Measurements from ENCODE around the gene GPRC5C.

GPRC5C gene

DNA sequence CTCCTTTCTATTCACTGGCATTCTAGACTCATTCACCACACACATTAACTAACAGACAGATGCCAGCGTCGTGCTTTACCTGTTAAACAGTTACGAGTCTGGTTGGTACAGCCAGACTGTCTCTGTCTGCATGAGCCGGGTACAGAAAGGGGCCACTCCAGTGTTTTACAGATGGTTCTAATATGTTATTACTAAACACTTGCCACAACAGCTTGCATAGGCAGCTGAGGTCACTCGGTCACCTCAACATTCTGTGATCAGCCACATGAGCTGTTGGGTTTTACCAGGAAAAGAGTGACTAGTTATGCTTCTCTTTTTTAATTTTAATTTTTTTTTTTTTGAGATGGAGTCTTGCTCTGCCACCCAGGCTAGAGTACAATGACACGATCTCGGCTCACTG, 59.7 kb downstream of the GPRC5C start:
- TF ChIP-seq, protein P1, sequence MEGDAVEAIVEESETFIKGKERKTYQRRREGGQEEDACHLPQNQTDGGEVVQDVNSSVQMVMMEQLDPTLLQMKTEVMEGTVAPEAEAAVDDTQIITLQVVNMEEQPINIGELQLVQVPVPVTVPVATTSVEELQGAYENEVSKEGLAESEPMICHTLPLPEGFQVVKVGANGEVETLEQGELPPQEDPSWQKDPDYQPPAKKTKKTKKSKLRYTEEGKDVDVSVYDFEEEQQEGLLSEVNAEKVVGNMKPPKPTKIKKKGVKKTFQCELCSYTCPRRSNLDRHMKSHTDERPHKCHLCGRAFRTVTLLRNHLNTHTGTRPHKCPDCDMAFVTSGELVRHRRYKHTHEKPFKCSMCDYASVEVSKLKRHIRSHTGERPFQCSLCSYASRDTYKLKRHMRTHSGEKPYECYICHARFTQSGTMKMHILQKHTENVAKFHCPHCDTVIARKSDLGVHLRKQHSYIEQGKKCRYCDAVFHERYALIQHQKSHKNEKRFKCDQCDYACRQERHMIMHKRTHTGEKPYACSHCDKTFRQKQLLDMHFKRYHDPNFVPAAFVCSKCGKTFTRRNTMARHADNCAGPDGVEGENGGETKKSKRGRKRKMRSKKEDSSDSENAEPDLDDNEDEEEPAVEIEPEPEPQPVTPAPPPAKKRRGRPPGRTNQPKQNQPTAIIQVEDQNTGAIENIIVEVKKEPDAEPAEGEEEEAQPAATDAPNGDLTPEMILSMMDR (IDR thresholded peaks at IDR 0.05; ENCODE audit: low read length, missing control alignments): no peak

DNA sequence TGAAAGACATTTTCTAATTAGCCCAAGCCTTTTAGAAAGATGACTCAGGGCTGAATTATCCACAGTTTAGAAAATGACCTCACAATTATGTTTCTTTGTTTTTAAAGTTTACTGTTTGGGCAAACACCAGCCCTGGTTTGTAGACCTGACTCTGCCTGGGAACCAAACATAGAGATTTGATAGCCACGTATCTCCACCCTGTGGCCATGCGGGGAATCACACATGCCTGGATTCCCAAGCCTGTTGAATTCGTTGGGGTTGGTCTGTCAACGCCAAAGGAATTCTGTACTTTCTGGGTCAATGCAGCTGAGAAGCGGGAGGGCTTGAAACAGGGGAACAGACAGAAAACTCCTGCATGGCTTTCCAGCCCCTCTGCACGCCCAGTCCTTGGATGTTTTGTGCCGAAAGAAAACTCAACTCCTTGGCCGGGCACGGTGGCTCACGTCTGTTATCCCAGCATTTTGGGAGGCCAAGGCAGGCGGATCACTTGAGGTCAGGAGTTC, 61.5 kb downstream of the GPRC5C start:
- DNase-seq (ENCODE audit: low read depth): peak; percentile 74
- H3K4me3 ChIP-seq (replicated peaks; ENCODE audit: low read depth, low read length): no peak overlapping the region
- TF ChIP-seq, protein P1 (IDR thresholded peaks at IDR 0.05; ENCODE audit: low read length, missing control alignments): peak; percentile 96

More for the DNA sequence above, 59.7 kb downstream of the GPRC5C start:
- no peak overlapping the region for H3K4me3 ChIP-seq (replicated peaks; ENCODE audit: low read depth, low read length)
- no peak for DNase-seq (ENCODE audit: low read depth)
